HCT116 (cell line): Measurements from ENCODE around the gene ZFPL1. TPM values are rescaled to one million over a fixed set of nuclear protein-coding genes. Genes with fewer than 3 reads are reported as not detected.

Source experiments
- ATAC-seq: fragments of 200-7000 bp; cut with Tn5 transposase; 2 replicates; pipeline ENCODE4 v1.9.1; 2020; ENCODE audit warnings: mild to moderate bottlenecking, moderate library complexity
- BruUV-seq: library from RNA; stranded (reverse); fragments of 400-500 nt; replicated peaks from 2 replicates; lab custom pipeline; 2021; lab: Mats Ljungman, UMichigan
- CTCF ChIA-PET: fragments of 300-600 bp; sonication (Branson Sonifier 250); formaldehyde crosslinking; loops from one replicate; lab custom pipeline; 2021; ENCODE audit warnings: antibody characterized with exemption; lab: Charles Lee
- POLR2A ChIA-PET: fragments of 300-600, 350-600 bp; sonication (Branson Sonifier 250); formaldehyde crosslinking; loops from one replicate; lab custom pipeline; 2021; ENCODE audit warnings: antibody characterized with exemption; lab: Charles Lee
- RAD21 ChIA-PET, 2 experiments: fragments of 300-600 bp; sonication (Branson Sonifier 250); formaldehyde crosslinking; loops; one replicate each; lab custom pipeline; 2023; ENCODE audit warnings: low total read pairs in 2 of 2; ENCODE audit not compliant: uncharacterized antibody in 2 of 2, unreplicated experiment in 2 of 2, low non-redundant PET in 1 of 2; lab: Charles Lee
- DNase-seq: peaks from one replicate; pipeline ENCODE4 v3.0.0-alpha.2; 2010; ENCODE audit warnings: low read depth, low spot score
- H2AFZ ChIP-seq: fragments of 200-600 bp; shearing (Covaris generic), sonication (generic); 2 replicates; pipeline ENCODE4 v1.6.1; 2017; ENCODE audit warnings: low read depth, mixed run types, mixed read lengths, antibody characterized with exemption, low read length; ENCODE audit not compliant: poor library complexity, severe bottlenecking
- H3K27ac ChIP-seq: 2 replicates; pipeline ENCODE4 v1.5.1; 2012; ENCODE audit warnings: low read depth, low read length
- H3K27me3 ChIP-seq: fragments of 200-600 bp; sonication (generic); 2 replicates; pipeline ENCODE4 v1.6.1; 2016; ENCODE audit warnings: mixed run types, low read length, mixed read lengths; ENCODE audit not compliant: insufficient read depth
- H3K36me3 ChIP-seq, 2 experiments: fragments of 200-500 bp in 1 of 2; fragments of 200-600 bp in 1 of 2; sonication (Bioruptor generic) in 1 of 2; sonication (generic) in 1 of 2; 2 replicates each; pipeline versions ENCODE4 v1.5.1 to v1.6.1; 2014 to 2016; ENCODE audit warnings: low read length in 2 of 2, inconsistent platforms in 1 of 2, mixed read lengths in 1 of 2, mixed run types in 1 of 2; ENCODE audit not compliant: insufficient read depth in 2 of 2, control insufficient read depth in 1 of 2
- H3K4me1 ChIP-seq, 2 experiments: fragments of 200-600 bp in 1 of 2; sonication (generic) in 1 of 2; 2 replicates each; pipeline versions ENCODE4 v1.5.1 to v1.6.1; 2012 to 2017; ENCODE audit warnings: low read length in 2 of 2, inconsistent platforms in 1 of 2, mild to moderate bottlenecking in 1 of 2, mixed read lengths in 1 of 2, mixed run types in 1 of 2, moderate library complexity in 1 of 2; ENCODE audit not compliant: insufficient read depth in 2 of 2, control insufficient read depth in 1 of 2
- H3K4me2 ChIP-seq: fragments of 200-600 bp; sonication (generic); 2 replicates; pipeline ENCODE4 v1.6.1; 2017; ENCODE audit warnings: mixed run types, low read length, mixed read lengths
- H3K4me3 ChIP-seq, 2 experiments: fragments of 200-600 bp in 1 of 2; sonication (generic) in 1 of 2; replicated peaks in 1 of 2; 2 replicates each; pipeline ENCODE4 v1.5.1; 2011 to 2016; ENCODE audit warnings: low read length in 2 of 2, control low read depth in 1 of 2, low read depth in 1 of 2, mild to moderate bottlenecking in 1 of 2, mixed read lengths in 1 of 2, mixed run types in 1 of 2
- H3K79me2 ChIP-seq: fragments of 200-600 bp; sonication (generic); 2 replicates; pipeline ENCODE4 v1.6.1; 2017; ENCODE audit warnings: mild to moderate bottlenecking, mixed run types, low read length, moderate library complexity, mixed read lengths; ENCODE audit not compliant: insufficient read depth
- H3K9ac ChIP-seq: fragments of 200-600 bp; sonication (generic); 2 replicates; pipeline ENCODE4 v1.6.1; 2016; ENCODE audit warnings: low read length, mixed read lengths
- H3K9me2 ChIP-seq: fragments of 200-600 bp; sonication (generic), shearing (Covaris generic); 2 replicates; pipeline ENCODE4 v1.6.1; 2017; ENCODE audit warnings: mixed run types, mild to moderate bottlenecking, moderate library complexity; ENCODE audit not compliant: insufficient read depth
- H3K9me3 ChIP-seq, 2 experiments: fragments of 200-500 bp in 1 of 2; fragments of 200-600 bp in 1 of 2; sonication (Bioruptor generic) in 1 of 2; sonication (generic) in 1 of 2; 2 replicates each; pipeline ENCODE4 v1.6.1; 2014 to 2017; ENCODE audit warnings: low read length in 2 of 2, mixed read lengths in 2 of 2, inconsistent platforms in 1 of 2, low read depth in 1 of 2, mild to moderate bottlenecking in 1 of 2, mixed run types in 1 of 2, moderate library complexity in 1 of 2; ENCODE audit not compliant: control insufficient read depth in 1 of 2, insufficient read depth in 1 of 2
- H4K20me1 ChIP-seq: fragments of 200-600 bp; sonication (generic), shearing (Covaris generic); 2 replicates; pipeline ENCODE4 v1.6.1; 2017; ENCODE audit warnings: mixed run types, mild to moderate bottlenecking, moderate library complexity; ENCODE audit not compliant: insufficient read depth
- ATF3 ChIP-seq: IDR thresholded peaks from 2 replicates; pipeline ENCODE4 v1.6.1; 2012
- CBX3 ChIP-seq: IDR thresholded peaks from 2 replicates; pipeline ENCODE4 v1.6.1; 2012; ENCODE audit warnings: low read depth
- CEBPB ChIP-seq: IDR thresholded peaks from 2 replicates; pipeline ENCODE4 v1.6.1; 2012; ENCODE audit warnings: low read depth
- EGR1 ChIP-seq: IDR thresholded peaks from 2 replicates; pipeline ENCODE4 v1.6.1; 2012; ENCODE audit warnings: low read depth
- ELF1 ChIP-seq: IDR thresholded peaks from 2 replicates; pipeline ENCODE4 v1.6.1; 2012; ENCODE audit warnings: low read depth, borderline replicate concordance
- EZH2 ChIP-seq: fragments of 200-600 bp; sonication (generic); IDR thresholded peaks from 2 replicates; pipeline ENCODE4 v1.6.1; 2017; ENCODE audit warnings: antibody characterized with exemption, mixed run types
- EZH2phosphoT487 ChIP-seq: fragments of 200-600 bp; IDR thresholded peaks from 2 replicates; pipeline ENCODE4 v1.6.1; 2018; ENCODE audit warnings: antibody characterized with exemption, borderline replicate concordance
- FOSL1 ChIP-seq: IDR thresholded peaks from 2 replicates; pipeline ENCODE4 v1.6.1; 2012; ENCODE audit warnings: low read depth
- JUND ChIP-seq: IDR thresholded peaks from 2 replicates; pipeline ENCODE4 v1.6.1; 2012
- MAX ChIP-seq: IDR thresholded peaks from 2 replicates; pipeline ENCODE4 v1.6.1; 2012
- POLR2A ChIP-seq: IDR thresholded peaks from 2 replicates; pipeline ENCODE4 v1.7.0; 2011; ENCODE audit warnings: borderline replicate concordance; ENCODE audit not compliant: insufficient read depth, insufficient read length; ENCODE audit errors: extremely low read depth
- POLR2AphosphoS5 ChIP-seq: IDR thresholded peaks from 2 replicates; pipeline ENCODE4 v1.6.1; 2011; ENCODE audit warnings: mild to moderate bottlenecking, low read depth, low read length, moderate library complexity
- RAD21 ChIP-seq: IDR thresholded peaks from 2 replicates; pipeline ENCODE4 v1.6.1; 2012; ENCODE audit warnings: low read depth, mild to moderate bottlenecking
- REST ChIP-seq: IDR thresholded peaks from 2 replicates; pipeline ENCODE4 v1.6.1; 2012; ENCODE audit warnings: low read depth
- SP1 ChIP-seq: IDR thresholded peaks from 2 replicates; pipeline ENCODE4 v1.6.1; 2012; ENCODE audit warnings: low read depth
- SRF ChIP-seq: IDR thresholded peaks from 2 replicates; pipeline ENCODE4 v1.6.1; 2012; ENCODE audit warnings: low read depth
- TCF7L2 ChIP-seq: IDR thresholded peaks from 2 replicates; pipeline ENCODE4 v1.7.0; 2011; ENCODE audit warnings: borderline replicate concordance, inconsistent platforms; ENCODE audit not compliant: insufficient read depth, insufficient read length; ENCODE audit errors: extremely low read depth
- ZBTB33 ChIP-seq: IDR thresholded peaks from 2 replicates; pipeline ENCODE4 v1.6.1; 2011; ENCODE audit warnings: mild to moderate bottlenecking, low read length, moderate library complexity; ENCODE audit not compliant: insufficient replicate concordance; ENCODE audit errors: extremely low read depth
- ZFX ChIP-seq: fragments of 450-650 bp; IDR thresholded peaks from 2 replicates; pipeline ENCODE4 v1.6.1; 2017
- ZNF274 ChIP-seq: fragments of 200-500 bp; sonication (Bioruptor generic); IDR thresholded peaks from 2 replicates; pipeline ENCODE4 v1.6.1; 2014; ENCODE audit warnings: mild to moderate bottlenecking, low read depth, low read length, inconsistent platforms
- intact Hi-C: fragments of 100-400 bp; cut with micrococcal nuclease; formaldehyde crosslinking; loops from 2 replicates; pipeline ENCODE4 v1.10.0; 2022
- total RNA-seq: library from RNA; stranded (reverse); gene quantifications from one replicate; pipeline ENCODE4 v1.2.1, GENCODE V29; 2021; ENCODE audit not compliant: unreplicated experiment

Gene ZFPL1
- total RNA-seq, 1 experiment from 2014 or later = 35.3 TPM

GRCh38 chr11:65117206-65118096 lies 33.4 kb downstream of the ZFPL1 start, which contains the start of gene ZNHIT2:
ZNHIT2 (minus strand) TSS chr11:65117701; CDS start chr11:65117653, 48 bp downstream.
- H4K20me1 ChIP-seq = no peaks in the 10 kb centered on the region; the same call in 1 of the 2 replicates
- ATAC-seq (peak; percentile 70), DNase-seq (peak; percentile 98)
- H3K9me2 ChIP-seq = no peaks in the 10 kb centered on the region
- no peaks in the 10 kb centered on the region for H3K27me3 ChIP-seq
- peak within 1 kb of the TSS; percentile 94 for H3K4me2 ChIP-seq
- H3K4me1 ChIP-seq = peaks cover 17 to 45% of the 10 kb centered on the region in 2 experiments; a peak in 3 of 4 replicates
- H3K9me3 ChIP-seq = no peaks in the 10 kb centered on the region
- peaks cover 10 to 43% of the 10 kb centered on the region in 2 experiments for H3K36me3 ChIP-seq
- intact Hi-C loops = loop anchor here (5.0 to 10.0 kb wide), 3 partner anchors 105 to 330 kb away; partner anchors contain the start of genes ARL2 and ATG2A
- H3K9ac ChIP-seq = peak within 1 kb of the TSS; percentile 98
- no TSS peak for BruUV-seq
- peak within 1 kb of the TSS; percentile 95 for H3K27ac ChIP-seq
- RAD21 ChIA-PET = interaction anchor here in 1 of 2 experiments (0.7 to 1.0 kb wide), 3 partner anchors 64 to 203 kb away, joined by 3 to 8 read pairs (median 3); partner anchors contain the start of genes ARL2 and CAPN1
- peak within 1 kb of the TSS; percentile 88 to 90 for H3K4me3 ChIP-seq
- no peak within 1 kb of the TSS for H2AFZ ChIP-seq
- CTCF ChIA-PET = interaction anchor here (0.7 to 1.4 kb wide), 5 partner anchors 17 to 274 kb away, joined by 3 to 6 read pairs (median 4); partner anchors contain the start of genes CDC42BPG and SYVN1
- POLR2A ChIA-PET = interaction anchor here (0.6 to 1.7 kb wide), 5 partner anchors 18 to 162 kb away, joined by 3 to 5 read pairs (median 3); partner anchors contain the start of gene SPDYC
- peaks cover 54% of the 10 kb centered on the region for H3K79me2 ChIP-seq
- TF ChIP-seq ZFX (peak; percentile 100), TCF7L2 (no peak), POLR2A (peak; percentile 87), SP1 (no peak), SRF (no peak), MAX (no peak), ELF1 (no peak), ZBTB33 (no peak), ATF3 (no peak), CEBPB (no peak), RAD21 (no peak), ZNF274 (no peak), CBX3 (no peak), POLR2AphosphoS5 (peak; percentile 75), REST (no peak), JUND (no peak), EZH2 (no peak), EGR1 (no peak), EZH2phosphoT487 (no peak), FOSL1 (no peak)
